ENCODE measurements around the gene XPO6. TPM values are rescaled to one million over a fixed set of nuclear protein-coding genes. Genes with fewer than 3 reads are reported as not detected.

Gene XPO6
- total and polyA plus RNA-seq, 4 donors: 28.0 to 103 (median 86.8) TPM

DNA sequence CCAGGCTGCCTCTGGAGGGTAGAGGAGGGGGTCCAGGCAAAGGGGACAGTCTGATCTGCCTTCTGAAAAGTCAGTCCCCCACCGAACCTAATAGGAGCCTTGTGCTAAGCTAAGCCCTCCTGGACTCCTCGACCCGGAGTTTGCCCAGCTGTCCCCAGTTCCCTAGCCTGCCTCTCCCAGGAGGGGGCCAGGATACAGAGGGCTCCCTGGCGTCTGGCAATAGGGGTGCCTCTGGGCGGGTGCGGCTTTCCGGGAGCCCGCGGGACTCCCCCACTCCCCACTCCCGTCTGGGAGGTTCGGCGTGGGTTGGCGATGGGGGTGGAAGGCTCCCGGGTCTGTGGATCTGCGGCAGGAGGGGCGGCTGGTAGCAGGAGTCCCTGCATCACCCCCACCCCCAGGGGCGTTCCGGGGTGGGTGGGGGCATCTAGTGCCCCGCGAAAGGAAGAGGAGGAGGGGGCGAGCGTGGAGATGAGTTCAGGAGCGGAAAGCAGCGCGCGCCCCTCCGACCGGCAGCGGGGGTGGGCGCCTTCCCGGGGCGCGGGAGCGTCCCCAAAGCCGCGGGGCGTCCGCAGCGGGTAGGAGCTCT is 149.4 kb downstream of the XPO6 start:
- intact Hi-C loops (cut with DNase I): loop anchor here (2.0 to 10.0 kb wide), 2 partner anchors 20 to 308 kb away; no protein-coding TSS in a partner anchor
- H3K4me3 ChIP-seq (ENCODE audit: low read length in 2 of 2): peak overlapping the region; percentile 50 to 77
- ATAC-seq (ENCODE audit: low FRiP score): no peak

DNA sequence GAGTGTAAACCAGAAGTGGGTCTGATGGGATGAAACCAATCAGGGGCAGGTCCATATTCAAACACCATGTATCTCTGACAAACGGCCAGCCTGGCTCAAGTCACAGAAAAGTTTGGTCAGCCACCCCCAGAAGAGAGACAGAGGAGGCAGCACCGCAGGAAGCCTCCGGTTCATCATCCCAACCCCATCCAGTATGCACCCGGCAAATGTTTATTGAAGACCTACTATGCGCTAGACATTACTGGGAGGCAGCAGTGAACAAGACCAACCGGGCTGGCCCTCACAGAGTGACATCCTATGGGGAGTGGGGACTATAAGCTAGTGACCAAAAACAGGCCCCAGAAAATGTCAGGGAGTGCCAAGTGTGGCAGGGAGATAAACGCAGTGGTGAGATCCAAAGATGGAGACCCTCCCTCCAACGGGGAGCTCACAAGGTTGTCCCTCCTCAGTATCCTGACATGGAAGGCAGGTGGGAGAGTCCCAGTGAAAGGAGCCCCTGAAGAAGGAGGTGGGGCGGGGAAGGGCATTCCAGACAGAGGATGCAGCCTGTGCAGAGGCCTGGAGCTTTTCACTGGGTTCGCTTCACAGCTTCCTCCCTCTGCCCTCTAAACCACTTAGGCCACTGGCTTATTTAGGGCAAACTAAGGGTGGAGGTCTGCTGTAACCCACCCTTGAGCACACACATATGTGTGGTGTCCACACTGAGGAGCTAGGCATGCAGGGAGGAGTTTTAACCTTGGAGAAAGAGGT is 150.2 kb downstream of the XPO6 start:
- H3K27me3 ChIP-seq (ENCODE audit: control insufficient read depth in 1 of 2, insufficient read depth in 2 of 2, low read length in 1 of 2): no peaks in the 10 kb centered on the region
- DNase-seq (no peak), ATAC-seq (ENCODE audit: low FRiP score) (no peak)
- peak overlapping the region in 1 of 2 donors; percentile 16 for H3K27ac ChIP-seq (ENCODE audit: low read depth in 1 of 2, low read length in 2 of 2)
- intact Hi-C loops (cut with DNase I): loop anchor here (2.0 to 10.0 kb wide), 2 partner anchors 19 to 307 kb away; no protein-coding TSS in a partner anchor
- 83 to 84% methylated on average over 10 of the region's 10 CpGs for WGBS, 2 donors
- H3K4me3 ChIP-seq (ENCODE audit: low read length in 2 of 2): no peak overlapping the region
- no peaks in the 10 kb centered on the region for H3K4me1 ChIP-seq (ENCODE audit: control insufficient read depth in 1 of 2, insufficient read depth in 2 of 2, low read length in 2 of 2)
- H3K9me3 ChIP-seq (ENCODE audit: control insufficient read depth, low read length): no peaks in the 10 kb centered on the region
- H3K36me3 ChIP-seq (ENCODE audit: control insufficient read depth in 1 of 2, insufficient read depth in 2 of 2, low read length in 1 of 2): no peaks in the 10 kb centered on the region

More for the DNA sequence above, 149.4 kb downstream of the XPO6 start:
- WGBS, 2 donors: 4 to 6% methylated on average over 24 to 39 of the region's 39 CpGs
- H3K27me3 ChIP-seq (ENCODE audit: control insufficient read depth in 1 of 2, insufficient read depth in 2 of 2, low read length in 1 of 2): no peaks in the 10 kb centered on the region
- H3K27ac ChIP-seq (ENCODE audit: low read depth in 1 of 2, low read length in 2 of 2): peak overlapping the region in 1 of 2 donors; percentile 16
- no peaks in the 10 kb centered on the region for H3K9me3 ChIP-seq (ENCODE audit: control insufficient read depth, low read length)
- H3K36me3 ChIP-seq (ENCODE audit: control insufficient read depth in 1 of 2, insufficient read depth in 2 of 2, low read length in 1 of 2): no peaks in the 10 kb centered on the region
- no peaks in the 10 kb centered on the region for H3K4me1 ChIP-seq (ENCODE audit: control insufficient read depth in 1 of 2, insufficient read depth in 2 of 2, low read length in 2 of 2)
- DNase-seq: no peak

DNA sequence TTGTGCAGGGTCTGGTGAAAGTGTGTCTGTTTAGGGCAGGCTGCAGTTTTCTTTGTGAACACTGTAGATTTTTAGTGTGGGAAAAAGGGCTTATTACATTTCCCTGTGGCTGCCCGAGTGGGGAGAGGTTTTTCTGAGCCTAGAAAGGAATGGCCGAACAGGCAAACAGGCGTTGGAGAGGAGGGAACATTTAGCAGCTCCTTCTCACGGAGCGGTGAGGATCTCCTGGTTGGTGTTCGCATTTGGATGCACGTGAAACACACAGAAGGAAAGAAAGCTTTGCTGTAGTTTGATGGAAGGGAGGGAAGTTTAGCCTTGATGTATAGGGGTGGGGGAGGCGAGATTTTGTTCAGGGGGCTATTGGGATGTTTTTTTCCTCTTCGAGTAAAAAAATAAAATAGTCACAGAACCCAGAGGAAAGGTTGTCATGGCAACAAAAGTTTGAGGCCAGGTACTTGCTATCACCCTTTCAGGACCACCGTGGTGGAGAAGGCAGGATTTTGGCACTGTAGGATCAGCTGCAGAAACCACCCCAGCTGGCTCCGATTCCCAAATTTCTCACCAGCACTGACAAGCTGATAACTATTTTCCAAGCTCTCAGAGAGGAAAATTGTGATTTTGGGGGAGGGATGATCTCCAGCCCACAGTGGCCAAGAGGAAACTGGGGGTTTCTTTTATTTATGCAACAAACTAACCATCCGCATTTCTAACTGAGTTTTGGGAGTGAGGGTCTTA is 151.8 kb downstream of the XPO6 start:
- Histone ChIP-seq H3K27ac (ENCODE audit: low read depth in 1 of 2, low read length in 2 of 2) (no peak overlapping the region), H3K4me3 (ENCODE audit: low read length in 2 of 2) (no peak overlapping the region)

DNA sequence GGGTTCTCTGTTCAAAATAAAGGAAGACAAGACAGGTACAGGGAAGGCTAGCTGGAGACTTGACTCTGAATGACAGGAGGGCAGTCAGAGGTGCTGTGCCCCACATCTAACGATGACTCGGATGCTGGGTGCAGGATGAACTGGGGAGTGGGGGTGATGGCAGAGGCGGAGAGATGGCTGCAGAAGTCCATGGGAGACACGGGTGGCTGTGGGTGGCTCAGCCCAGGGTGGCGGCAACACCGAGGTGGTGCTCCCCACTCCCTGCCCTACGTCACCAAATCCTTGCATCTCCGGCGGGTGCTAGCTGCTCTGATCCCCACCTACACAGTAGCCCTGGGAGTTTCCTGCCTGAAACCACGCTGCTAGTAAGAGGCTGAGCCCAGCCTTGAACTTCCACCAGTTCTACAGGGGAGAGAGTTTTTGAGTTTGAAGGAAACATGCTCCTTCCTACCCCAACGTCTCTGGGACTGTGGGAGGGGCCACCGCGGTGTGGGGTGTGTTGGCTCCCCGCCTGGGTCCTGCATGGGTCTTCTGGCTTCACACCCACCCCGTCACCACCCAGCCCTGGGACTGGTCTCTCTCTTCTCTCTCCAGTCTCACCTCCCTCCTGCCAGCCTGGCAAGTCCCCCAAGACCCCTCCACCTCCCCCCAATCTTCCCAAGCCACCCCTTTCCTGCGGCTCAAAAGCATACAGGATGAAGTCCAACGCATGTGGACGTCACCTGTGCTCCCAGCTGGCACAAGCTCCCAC is 152.8 kb downstream of the XPO6 start:
- DNase-seq: no peak
- Histone ChIP-seq H3K4me1 (ENCODE audit: control insufficient read depth in 1 of 2, insufficient read depth in 2 of 2, low read length in 2 of 2) (no peaks in the 10 kb centered on the region), H3K9me3 (ENCODE audit: control insufficient read depth, low read length) (no peaks in the 10 kb centered on the region), H3K27me3 (ENCODE audit: control insufficient read depth in 1 of 2, insufficient read depth in 2 of 2, low read length in 1 of 2) (no peaks in the 10 kb centered on the region), H3K4me3 (ENCODE audit: low read length in 2 of 2) (no peak overlapping the region), H3K36me3 (ENCODE audit: control insufficient read depth in 1 of 2, insufficient read depth in 2 of 2, low read length in 1 of 2) (no peaks in the 10 kb centered on the region), H3K27ac (ENCODE audit: low read depth in 1 of 2, low read length in 2 of 2) (no peak overlapping the region)
- 72 to 79% methylated on average over 18 of the region's 18 CpGs for WGBS, 2 donors
- no peak for ATAC-seq (ENCODE audit: low FRiP score)
- intact Hi-C loops (cut with DNase I): no loop called here

More for the DNA sequence above, 151.8 kb downstream of the XPO6 start:
- Histone ChIP-seq H3K27me3 (ENCODE audit: control insufficient read depth in 1 of 2, insufficient read depth in 2 of 2, low read length in 1 of 2) (no peaks in the 10 kb centered on the region), H3K9me3 (ENCODE audit: control insufficient read depth, low read length) (no peaks in the 10 kb centered on the region), H3K4me1 (ENCODE audit: control insufficient read depth in 1 of 2, insufficient read depth in 2 of 2, low read length in 2 of 2) (no peaks in the 10 kb centered on the region), H3K36me3 (ENCODE audit: control insufficient read depth in 1 of 2, insufficient read depth in 2 of 2, low read length in 1 of 2) (no peaks in the 10 kb centered on the region)
- WGBS, 2 donors: 10 to 17% methylated on average over 12 of the region's 12 CpGs
- intact Hi-C loops (cut with DNase I): loop anchor here in 1 of 2 donors (10.0 kb wide), 1 partner anchor 305 kb away; no protein-coding TSS in a partner anchor
- DNase-seq: no peak
- no peak for ATAC-seq (ENCODE audit: low FRiP score)

DNA sequence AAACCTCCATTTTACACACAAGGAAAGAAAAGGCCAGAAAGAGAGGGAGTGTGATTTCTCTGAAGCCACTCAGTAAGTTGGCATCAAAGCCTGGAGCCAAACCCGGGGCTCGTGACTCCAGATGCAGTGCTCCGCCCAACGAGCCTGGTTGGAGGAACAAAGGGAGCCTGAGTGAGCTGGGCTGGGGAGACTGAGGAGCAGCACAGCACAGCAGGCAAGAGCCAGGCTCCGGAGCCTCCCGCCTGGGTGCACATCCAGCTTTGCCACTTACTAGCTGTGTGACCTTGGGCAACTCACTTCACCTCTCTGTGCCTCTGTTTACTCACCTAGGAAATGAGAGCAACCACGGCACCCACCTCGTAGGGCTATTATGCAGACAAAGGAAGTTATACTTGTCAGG is 153.8 kb downstream of the XPO6 start:
- Histone ChIP-seq H3K27me3 (ENCODE audit: control insufficient read depth in 1 of 2, insufficient read depth in 2 of 2, low read length in 1 of 2) (no peaks in the 10 kb centered on the region), H3K4me3 (ENCODE audit: low read length in 2 of 2) (no peak overlapping the region), H3K9me3 (ENCODE audit: control insufficient read depth, low read length) (no peaks in the 10 kb centered on the region), H3K36me3 (ENCODE audit: control insufficient read depth in 1 of 2, insufficient read depth in 2 of 2, low read length in 1 of 2) (no peaks in the 10 kb centered on the region), H3K27ac (ENCODE audit: low read depth in 1 of 2, low read length in 2 of 2) (no peak overlapping the region), H3K4me1 (ENCODE audit: control insufficient read depth in 1 of 2, insufficient read depth in 2 of 2, low read length in 2 of 2) (no peaks in the 10 kb centered on the region)
- intact Hi-C loops (cut with DNase I): no loop called here
- DNase-seq (no peak), ATAC-seq (ENCODE audit: low FRiP score) (no peak)
- WGBS, 2 donors: 88 to 91% methylated on average over 8 of the region's 8 CpGs

DNA sequence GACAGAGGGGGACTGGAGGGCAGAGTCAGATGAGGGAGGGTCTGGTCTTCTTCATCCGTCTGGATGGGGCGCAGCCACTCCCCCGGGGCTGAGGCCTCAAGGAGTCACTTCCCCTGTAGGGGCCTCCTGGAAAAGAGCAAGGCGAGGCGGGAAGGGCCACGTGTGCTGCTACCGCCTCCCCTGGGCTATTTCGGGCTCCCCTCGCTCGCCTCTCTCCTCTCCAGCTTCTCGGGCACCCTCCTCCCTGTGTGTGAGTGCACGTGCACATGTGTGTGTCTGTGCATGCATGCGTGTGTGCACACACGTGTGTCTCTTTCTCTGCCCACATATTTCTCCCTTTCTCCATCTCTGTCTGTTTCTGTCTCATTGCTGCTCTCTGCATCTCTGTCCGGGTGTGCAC is 158.3 kb downstream of the XPO6 start:
- peak; percentile 52 for ATAC-seq (ENCODE audit: low FRiP score)

DNA sequence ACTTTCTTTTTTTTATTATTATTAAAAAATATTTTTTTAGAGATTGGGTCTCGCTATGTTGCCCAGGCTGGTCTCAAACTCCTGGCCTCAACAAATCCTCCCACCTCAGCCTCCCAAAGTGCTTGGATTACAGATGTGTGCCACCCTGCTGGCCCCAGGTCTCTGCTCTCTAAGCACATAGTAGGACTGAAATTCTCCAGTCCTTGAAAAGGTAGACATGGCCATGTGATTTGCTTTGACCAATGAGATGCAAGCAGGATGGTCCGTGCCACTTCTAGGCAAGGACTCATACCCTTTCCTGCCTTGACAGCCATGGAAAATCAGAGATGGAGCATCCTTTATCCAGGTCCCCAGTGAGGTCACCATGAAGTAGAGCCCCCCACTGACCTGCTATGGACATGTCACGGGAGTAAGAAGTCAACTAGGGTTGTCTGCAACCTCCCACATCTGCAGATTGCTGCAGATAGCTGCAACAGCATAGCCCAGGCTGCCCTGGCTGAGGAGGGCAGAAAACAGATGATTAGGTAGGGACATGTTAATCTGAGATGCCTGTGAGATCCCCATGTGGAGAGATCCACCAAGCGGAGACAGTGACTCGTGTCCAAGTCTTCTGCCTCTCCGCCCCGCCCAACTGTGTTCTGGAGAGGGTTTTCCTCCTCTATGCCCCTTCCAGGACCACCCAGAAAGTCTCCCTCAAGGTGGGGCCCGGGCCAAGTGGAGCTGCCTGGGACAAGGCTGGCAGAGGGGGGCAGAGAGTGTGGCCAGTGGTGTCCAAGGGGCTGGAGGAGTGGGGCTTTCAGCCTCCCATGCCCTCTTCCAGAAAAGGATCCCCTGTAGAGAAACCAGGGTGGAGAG is 159.3 kb downstream of the XPO6 start:
- no peaks in the 10 kb centered on the region for H3K27me3 ChIP-seq (ENCODE audit: control insufficient read depth in 1 of 2, insufficient read depth in 2 of 2, low read length in 1 of 2)
- no peaks in the 10 kb centered on the region for H3K9me3 ChIP-seq (ENCODE audit: control insufficient read depth, low read length)
- no peak for DNase-seq
- no peak overlapping the region for H3K27ac ChIP-seq (ENCODE audit: low read depth in 1 of 2, low read length in 2 of 2)
- 87 to 90% methylated on average over 8 of the region's 8 CpGs for whole genome bisulfite sequencing, 2 donors
- no peak overlapping the region for H3K4me3 ChIP-seq (ENCODE audit: low read length in 2 of 2)
- no peaks in the 10 kb centered on the region for H3K4me1 ChIP-seq (ENCODE audit: control insufficient read depth in 1 of 2, insufficient read depth in 2 of 2, low read length in 2 of 2)
- H3K36me3 ChIP-seq (ENCODE audit: control insufficient read depth in 1 of 2, insufficient read depth in 2 of 2, low read length in 1 of 2): no peaks in the 10 kb centered on the region
- intact Hi-C loops (cut with DNase I): no loop called here
- ATAC-seq (ENCODE audit: low FRiP score): no peak

More for the DNA sequence above, 158.3 kb downstream of the XPO6 start:
- no peaks in the 10 kb centered on the region for H3K4me1 ChIP-seq (ENCODE audit: control insufficient read depth in 1 of 2, insufficient read depth in 2 of 2, low read length in 2 of 2)
- H3K27ac ChIP-seq (ENCODE audit: low read depth in 1 of 2, low read length in 2 of 2): no peak overlapping the region
- intact Hi-C loops (cut with DNase I): no loop called here
- no peak for DNase-seq
- 44 to 57% methylated on average over 13 to 15 of the region's 15 CpGs for WGBS, 2 donors
- no peak overlapping the region for H3K4me3 ChIP-seq (ENCODE audit: low read length in 2 of 2)
- no peaks in the 10 kb centered on the region for H3K9me3 ChIP-seq (ENCODE audit: control insufficient read depth, low read length)
- H3K27me3 ChIP-seq (ENCODE audit: control insufficient read depth in 1 of 2, insufficient read depth in 2 of 2, low read length in 1 of 2): no peaks in the 10 kb centered on the region
- no peaks in the 10 kb centered on the region for H3K36me3 ChIP-seq (ENCODE audit: control insufficient read depth in 1 of 2, insufficient read depth in 2 of 2, low read length in 1 of 2)
